Measurements from ENCODE around the gene P2RX7. TPM values are rescaled to one million over a fixed set of nuclear protein-coding genes. Genes with fewer than 3 reads are reported as not detected.

Gene P2RX7
- polyA plus RNA-seq, 1 donor from 2014 or later = not detected

DNA sequence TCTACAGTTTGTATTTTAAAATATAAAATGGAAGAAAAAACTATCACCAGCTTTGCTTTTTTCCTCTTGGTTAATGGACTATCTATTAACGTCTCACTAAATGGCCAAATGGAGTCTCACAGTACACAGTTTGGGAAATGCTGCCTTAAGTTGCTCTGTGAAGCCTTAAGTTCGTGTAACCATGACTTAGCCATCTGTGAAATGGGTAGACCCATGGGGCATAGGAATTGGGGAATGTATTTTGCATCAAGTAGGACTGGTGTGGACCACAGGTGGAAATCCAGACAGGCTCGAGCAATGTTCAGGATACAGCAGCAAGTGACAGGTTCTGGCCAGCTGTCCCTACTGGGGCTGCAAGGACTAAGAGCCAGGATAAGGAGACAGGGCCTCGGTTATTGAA, 4.8 kb downstream of the P2RX7 start:
- Histone ChIP-seq H2AFZ (ENCODE audit: low read depth, low read length) (no peak overlapping the region), H3F3A (ENCODE audit: insufficient read depth, low read length, poor library complexity, severe bottlenecking) (no peaks in the 10 kb centered on the region), H4K20me1 (ENCODE audit: insufficient read depth) (no peaks in the 10 kb centered on the region), H3K9ac (ENCODE audit: low read length) (no peak overlapping the region), H3K9me3 (ENCODE audit: low read length) (no peaks in the 10 kb centered on the region), H3K79me2 (replicated peaks; ENCODE audit: insufficient read depth, low read length) (no peaks in the 10 kb centered on the region), H3K9me2 (ENCODE audit: insufficient read depth, low read length) (no peaks in the 10 kb centered on the region), H3K4me2 (ENCODE audit: low read length) (no peak overlapping the region), H3K27me3 (ENCODE audit: insufficient read depth, low read depth, low read length) (no peaks in the 10 kb centered on the region), H3K36me3 (ENCODE audit: insufficient read depth, low read length) (no peaks in the 10 kb centered on the region), H3K4me3 (ENCODE audit: low read length) (no peak overlapping the region), H3K27ac (ENCODE audit: low read length) (no peak overlapping the region)
- TF ChIP-seq, protein P1, sequence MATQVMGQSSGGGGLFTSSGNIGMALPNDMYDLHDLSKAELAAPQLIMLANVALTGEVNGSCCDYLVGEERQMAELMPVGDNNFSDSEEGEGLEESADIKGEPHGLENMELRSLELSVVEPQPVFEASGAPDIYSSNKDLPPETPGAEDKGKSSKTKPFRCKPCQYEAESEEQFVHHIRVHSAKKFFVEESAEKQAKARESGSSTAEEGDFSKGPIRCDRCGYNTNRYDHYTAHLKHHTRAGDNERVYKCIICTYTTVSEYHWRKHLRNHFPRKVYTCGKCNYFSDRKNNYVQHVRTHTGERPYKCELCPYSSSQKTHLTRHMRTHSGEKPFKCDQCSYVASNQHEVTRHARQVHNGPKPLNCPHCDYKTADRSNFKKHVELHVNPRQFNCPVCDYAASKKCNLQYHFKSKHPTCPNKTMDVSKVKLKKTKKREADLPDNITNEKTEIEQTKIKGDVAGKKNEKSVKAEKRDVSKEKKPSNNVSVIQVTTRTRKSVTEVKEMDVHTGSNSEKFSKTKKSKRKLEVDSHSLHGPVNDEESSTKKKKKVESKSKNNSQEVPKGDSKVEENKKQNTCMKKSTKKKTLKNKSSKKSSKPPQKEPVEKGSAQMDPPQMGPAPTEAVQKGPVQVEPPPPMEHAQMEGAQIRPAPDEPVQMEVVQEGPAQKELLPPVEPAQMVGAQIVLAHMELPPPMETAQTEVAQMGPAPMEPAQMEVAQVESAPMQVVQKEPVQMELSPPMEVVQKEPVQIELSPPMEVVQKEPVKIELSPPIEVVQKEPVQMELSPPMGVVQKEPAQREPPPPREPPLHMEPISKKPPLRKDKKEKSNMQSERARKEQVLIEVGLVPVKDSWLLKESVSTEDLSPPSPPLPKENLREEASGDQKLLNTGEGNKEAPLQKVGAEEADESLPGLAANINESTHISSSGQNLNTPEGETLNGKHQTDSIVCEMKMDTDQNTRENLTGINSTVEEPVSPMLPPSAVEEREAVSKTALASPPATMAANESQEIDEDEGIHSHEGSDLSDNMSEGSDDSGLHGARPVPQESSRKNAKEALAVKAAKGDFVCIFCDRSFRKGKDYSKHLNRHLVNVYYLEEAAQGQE (IDR thresholded peaks at IDR 0.05; ENCODE audit: borderline replicate concordance) = no peak
- TF ChIP-seq EP300 (conservative IDR thresholded peaks at IDR 0.05; ENCODE audit: poor library complexity, severe bottlenecking) (no peak), SMC3 (conservative IDR thresholded peaks at IDR 0.05; ENCODE audit: poor library complexity) (no peak), EZH2 (IDR thresholded peaks at IDR 0.05; ENCODE audit: borderline replicate concordance, insufficient read depth, low read length, poor library complexity, severe bottlenecking) (no peak), TAF1 (IDR thresholded peaks at IDR 0.05; ENCODE audit: low read depth) (no peak), MXI1 (conservative IDR thresholded peaks at IDR 0.05; ENCODE audit: poor library complexity, severe bottlenecking) (no peak), POLR2AphosphoS5 (IDR thresholded peaks at IDR 0.05) (no peak), RAD21 (conservative IDR thresholded peaks at IDR 0.05) (no peak)
- TF ChIP-seq, protein P2, sequence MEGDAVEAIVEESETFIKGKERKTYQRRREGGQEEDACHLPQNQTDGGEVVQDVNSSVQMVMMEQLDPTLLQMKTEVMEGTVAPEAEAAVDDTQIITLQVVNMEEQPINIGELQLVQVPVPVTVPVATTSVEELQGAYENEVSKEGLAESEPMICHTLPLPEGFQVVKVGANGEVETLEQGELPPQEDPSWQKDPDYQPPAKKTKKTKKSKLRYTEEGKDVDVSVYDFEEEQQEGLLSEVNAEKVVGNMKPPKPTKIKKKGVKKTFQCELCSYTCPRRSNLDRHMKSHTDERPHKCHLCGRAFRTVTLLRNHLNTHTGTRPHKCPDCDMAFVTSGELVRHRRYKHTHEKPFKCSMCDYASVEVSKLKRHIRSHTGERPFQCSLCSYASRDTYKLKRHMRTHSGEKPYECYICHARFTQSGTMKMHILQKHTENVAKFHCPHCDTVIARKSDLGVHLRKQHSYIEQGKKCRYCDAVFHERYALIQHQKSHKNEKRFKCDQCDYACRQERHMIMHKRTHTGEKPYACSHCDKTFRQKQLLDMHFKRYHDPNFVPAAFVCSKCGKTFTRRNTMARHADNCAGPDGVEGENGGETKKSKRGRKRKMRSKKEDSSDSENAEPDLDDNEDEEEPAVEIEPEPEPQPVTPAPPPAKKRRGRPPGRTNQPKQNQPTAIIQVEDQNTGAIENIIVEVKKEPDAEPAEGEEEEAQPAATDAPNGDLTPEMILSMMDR (IDR thresholded peaks at IDR 0.05; ENCODE audit: poor library complexity, severe bottlenecking) = no peak

DNA sequence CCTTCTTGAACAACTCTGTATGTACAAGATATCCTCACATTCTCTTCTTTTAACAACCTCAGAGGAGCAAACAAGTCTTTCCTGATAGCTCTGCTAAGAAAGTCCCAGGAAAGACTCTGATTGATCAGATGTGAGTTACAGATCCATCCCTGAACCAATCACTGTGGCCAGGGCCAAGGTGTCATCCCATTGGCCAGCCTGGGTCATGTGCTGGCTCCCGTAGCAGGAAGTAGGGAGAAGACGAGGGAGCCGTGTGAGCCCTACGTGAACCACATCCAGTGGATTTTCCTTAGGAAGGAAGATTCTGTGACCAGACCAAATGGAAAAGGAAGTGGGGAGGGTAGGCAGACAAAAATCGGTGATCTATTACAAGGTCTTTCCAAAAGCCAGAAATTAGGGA, 5.6 kb downstream of the P2RX7 start:
- Histone ChIP-seq H3K79me2 (replicated peaks; ENCODE audit: insufficient read depth, low read length) (no peaks in the 10 kb centered on the region), H3K9me3 (ENCODE audit: low read length) (no peaks in the 10 kb centered on the region), H3K9ac (ENCODE audit: low read length) (no peak overlapping the region), H3K27me3 (ENCODE audit: insufficient read depth, low read depth, low read length) (no peaks in the 10 kb centered on the region), H3K9me2 (ENCODE audit: insufficient read depth, low read length) (no peaks in the 10 kb centered on the region), H3K27ac (ENCODE audit: low read length) (no peak overlapping the region), H3K36me3 (ENCODE audit: insufficient read depth, low read length) (no peaks in the 10 kb centered on the region), H2AFZ (ENCODE audit: low read depth, low read length) (no peak overlapping the region), H3K4me3 (ENCODE audit: low read length) (no peak overlapping the region), H4K20me1 (ENCODE audit: insufficient read depth) (no peaks in the 10 kb centered on the region), H3F3A (ENCODE audit: insufficient read depth, low read length, poor library complexity, severe bottlenecking) (no peaks in the 10 kb centered on the region), H3K4me2 (ENCODE audit: low read length) (no peak overlapping the region)
- TF ChIP-seq TAF1 (IDR thresholded peaks at IDR 0.05; ENCODE audit: low read depth) (no peak), RAD21 (conservative IDR thresholded peaks at IDR 0.05) (no peak), POLR2AphosphoS5 (IDR thresholded peaks at IDR 0.05) (no peak), EZH2 (IDR thresholded peaks at IDR 0.05; ENCODE audit: borderline replicate concordance, insufficient read depth, low read length, poor library complexity, severe bottlenecking) (no peak), EP300 (conservative IDR thresholded peaks at IDR 0.05; ENCODE audit: poor library complexity, severe bottlenecking) (no peak)
- TF ChIP-seq, protein P1 (IDR thresholded peaks at IDR 0.05; ENCODE audit: borderline replicate concordance) = no peak
- TF ChIP-seq, protein P2 (IDR thresholded peaks at IDR 0.05; ENCODE audit: poor library complexity, severe bottlenecking) = no peak
